ENCODE results near the gene LRGUK. TPM values are rescaled to one million over a fixed set of nuclear protein-coding genes. Genes with fewer than 3 reads are reported as not detected.

The LRGUK gene
- total and polyA plus RNA-seq, 2 of the 8 experiments (the other 6 are each of a cell fraction or from before 2014, with no cell fraction given): 1.5 to 3.6 TPM

DNA sequence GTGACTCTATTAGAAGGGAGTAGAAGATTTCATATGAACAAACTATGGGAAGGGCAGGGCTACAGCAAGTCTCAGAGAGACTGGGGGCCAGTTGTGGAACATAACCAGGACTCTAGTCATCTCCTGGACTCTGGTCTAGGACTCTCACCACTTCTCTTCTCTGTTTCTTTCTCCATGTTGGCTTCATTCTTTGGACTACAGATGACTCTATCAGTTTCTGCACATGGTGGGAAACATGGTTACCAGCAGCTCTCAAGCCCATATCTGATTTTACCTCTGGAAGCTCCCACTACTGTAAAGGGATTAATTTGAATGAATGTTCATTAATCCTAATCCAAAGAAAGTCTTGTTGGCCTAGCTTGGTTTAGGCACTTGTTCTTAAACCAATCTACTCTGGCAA is 84.7 kb downstream of the LRGUK start:
- Histone ChIP-seq H2BK15ac (ENCODE audit: low read length) (no peak overlapping the region), H3K56ac (replicated peaks; ENCODE audit: insufficient read length, low read depth, low read length) (no peak overlapping the region), H2AK5ac (ENCODE audit: low read depth, low read length) (no peak overlapping the region), H3K23ac (ENCODE audit: insufficient read length) (no peak overlapping the region), H3K4me1 (replicated peaks in 1 of 4; ENCODE audit: control insufficient read depth in 3 of 4, insufficient read depth in 4 of 4, low read length in 3 of 4) (no peaks in the 10 kb centered on the region), H3K79me2 (ENCODE audit: control insufficient read depth in 1 of 2, insufficient read depth in 2 of 2, low read length in 2 of 2) (no peaks in the 10 kb centered on the region), H2BK5ac (ENCODE audit: low read depth, low read length) (no peak overlapping the region), H3K27ac (ENCODE audit: low read depth, low read length) (no peak overlapping the region), H4K5ac (ENCODE audit: insufficient read length, low read depth, low read length) (no peak overlapping the region), H3K4me2 (ENCODE audit: insufficient read depth in 1 of 2, low read depth in 2 of 2, low read length in 2 of 2) (no peak overlapping the region), H3K18ac (ENCODE audit: extremely low read depth, low read length) (no peak overlapping the region), H3K23me2 (ENCODE audit: low read depth, low read length) (no peaks in the 10 kb centered on the region; the same call in 1 of the 2 replicates), H2AFZ (ENCODE audit: low read length) (no peak overlapping the region), H3K9ac (replicated peaks in 1 of 4; ENCODE audit: extremely low read depth in 1 of 4, low read depth in 3 of 4, low read length in 3 of 4) (no peak overlapping the region), H2BK12ac (ENCODE audit: low read depth, low read length) (no peak overlapping the region), H3K4ac (replicated peaks; ENCODE audit: insufficient read length, low read depth, low read length) (no peak overlapping the region), H3K14ac (ENCODE audit: insufficient read length) (no peak overlapping the region), H2BK20ac (ENCODE audit: low read length) (no peak overlapping the region), H4K91ac (replicated peaks; ENCODE audit: insufficient read length, low read length) (no peak overlapping the region), H4K8ac (ENCODE audit: extremely low read depth, insufficient read depth, low read length) (no peak overlapping the region), H3K4me3 (ENCODE audit: extremely low read depth in 1 of 4, insufficient read depth in 2 of 4, low read depth in 3 of 4, low read length in 4 of 4) (no peak overlapping the region), H3K9me3 (ENCODE audit: insufficient read depth in 2 of 2, low read depth in 1 of 2, low read length in 1 of 2) (no peaks in the 10 kb centered on the region), H3K79me1 (ENCODE audit: low read depth, low read length) (peaks cover 2% of the 10 kb centered on the region; the same call in 1 of the 2 replicates), H3K27me3 (replicated peaks in 1 of 4; ENCODE audit: control insufficient read depth in 3 of 4, extremely low read depth in 1 of 4, insufficient read depth in 3 of 4, low read length in 3 of 4) (no peaks in the 10 kb centered on the region), H2BK120ac (replicated peaks; ENCODE audit: low read depth, low read length) (no peak overlapping the region), H4K20me1 (replicated peaks in 1 of 2; ENCODE audit: control insufficient read depth in 1 of 2, insufficient read depth in 2 of 2, low read length in 2 of 2) (no peaks in the 10 kb centered on the region), H3K36me3 (ENCODE audit: control insufficient read depth in 2 of 4, insufficient read depth in 4 of 4, low read length in 3 of 4) (no peaks in the 10 kb centered on the region)
- FAIRE-seq (no peak), DNase-seq (ENCODE audit: low read depth in 1 of 2, low spot score in 2 of 2) (no peak)
- ChIA-PET POLR2A (ENCODE audit: partially characterized antibody) (no interaction called here), CTCF (ENCODE audit: partially characterized antibody) (interaction anchor here (0.6 to 1.2 kb wide), 2 partner anchors 70 to 394 kb away, joined by 3 to 4 read pairs; no protein-coding TSS in a partner anchor)
- TF ChIP-seq PHF8 (conservative IDR thresholded peaks at IDR 0.05; ENCODE audit: low read depth, low read length) (no peak), YY1 (IDR thresholded peaks at IDR 0.05; ENCODE audit: low read depth, low read length) (no peak), GTF2F1 (IDR thresholded peaks at IDR 0.05; ENCODE audit: borderline replicate concordance, low read depth, low read length) (no peak)
